ENCODE measurements around the gene CDC42BPB. TPM values are rescaled to one million over a fixed set of nuclear protein-coding genes. Genes with fewer than 3 reads are reported as not detected.
A peak's percentile ranks its signal among the peaks of the same experiment; 100 is the strongest.

Gene CDC42BPB
- total RNA-seq, 1 donor from 2014 or later = 68.9 TPM

- ATAC-seq = no peak
- no peak for DNase-seq (ENCODE audit: missing footprints)
- intact Hi-C loops (cut with DNase I) = no loop called here
These were observed 71.7 kb downstream of the CDC42BPB start for GRCh38 chr14:102985665-102986064.

- no peak for ATAC-seq
- no peak for DNase-seq (ENCODE audit: missing footprints)
- intact Hi-C loops (cut with DNase I) = no loop called here
These were observed 72.8 kb downstream of the CDC42BPB start for GRCh38 chr14:102984336-102985102.

- intact Hi-C loops (cut with DNase I) = no loop called here
- ATAC-seq = no peak
- no peak for DNase-seq (ENCODE audit: missing footprints)
These were observed 73.9 kb downstream of the CDC42BPB start for GRCh38 chr14:102983496-102983895.

GRCh38 chr14:102982852-102983470 lies 74.4 kb downstream of the CDC42BPB start:
- intact Hi-C loops (cut with DNase I) = no loop called here
- ATAC-seq = no peak
- no peak for DNase-seq (ENCODE audit: missing footprints)

- DNase-seq (ENCODE audit: missing footprints) (no peak), ATAC-seq (peak; percentile 73)
- intact Hi-C loops (cut with DNase I) = no loop called here
These were observed 76.9 kb downstream of the CDC42BPB start for GRCh38 chr14:102980409-102980810.

GRCh38 chr14:102979406-102979805 lies 77.9 kb downstream of the CDC42BPB start:
- ATAC-seq = no peak
- intact Hi-C loops (cut with DNase I) = no loop called here

GRCh38 chr14:102977475-102977874 lies 79.9 kb downstream of the CDC42BPB start:
- DNase-seq (ENCODE audit: missing footprints) (no peak), ATAC-seq (no peak)
- intact Hi-C loops (cut with DNase I) = no loop called here

More at GRCh38 chr14:102979406-102979805, 77.9 kb downstream of the CDC42BPB start:
- DNase-seq (ENCODE audit: missing footprints) = no peak

- intact Hi-C loops (cut with DNase I) = no loop called here
- no peak for ATAC-seq
- no peak for DNase-seq (ENCODE audit: missing footprints)
These were observed 81.7 kb downstream of the CDC42BPB start for GRCh38 chr14:102975662-102976061.

- ATAC-seq = no peak
- no peak for DNase-seq (ENCODE audit: missing footprints)
- intact Hi-C loops (cut with DNase I) = no loop called here
These were observed 83.6 kb downstream of the CDC42BPB start for GRCh38 chr14:102973706-102974285.

GRCh38 chr14:102971836-102972606 lies 85.3 kb downstream of the CDC42BPB start:
- DNase-seq (ENCODE audit: missing footprints) (no peak), ATAC-seq (no peak)
- intact Hi-C loops (cut with DNase I) = no loop called here

GRCh38 chr14:102971314-102971713 lies 86.0 kb downstream of the CDC42BPB start:
- no peak for ATAC-seq
- DNase-seq (ENCODE audit: missing footprints) = no peak
- intact Hi-C loops (cut with DNase I) = no loop called here

- ATAC-seq (no peak), DNase-seq (ENCODE audit: missing footprints) (no peak)
- intact Hi-C loops (cut with DNase I) = no loop called here
These were observed 86.9 kb downstream of the CDC42BPB start for GRCh38 chr14:102970496-102970895.

- no peak for DNase-seq (ENCODE audit: missing footprints)
- intact Hi-C loops (cut with DNase I) = no loop called here
- ATAC-seq = no peak
These were observed 87.4 kb downstream of the CDC42BPB start for GRCh38 chr14:102969901-102970300.

- ATAC-seq (no peak), DNase-seq (ENCODE audit: missing footprints) (no peak)
These were observed 88.1 kb downstream of the CDC42BPB start for GRCh38 chr14:102969060-102969791.

GRCh38 chr14:102968306-102968705 lies 89.0 kb downstream of the CDC42BPB start:
- DNase-seq (ENCODE audit: missing footprints) = no peak
- intact Hi-C loops (cut with DNase I) = no loop called here
- ATAC-seq = no peak

More at GRCh38 chr14:102969060-102969791, 88.1 kb downstream of the CDC42BPB start:
- intact Hi-C loops (cut with DNase I) = no loop called here

- ATAC-seq (no peak), DNase-seq (ENCODE audit: missing footprints) (no peak)
- intact Hi-C loops (cut with DNase I) = no loop called here
These were observed 89.9 kb downstream of the CDC42BPB start for GRCh38 chr14:102967506-102967795.

GRCh38 chr14:102966681-102967505 lies 90.5 kb downstream of the CDC42BPB start:
- intact Hi-C loops (cut with DNase I) = no loop called here
- ATAC-seq = no peak
- DNase-seq (ENCODE audit: missing footprints) = no peak
